HepG2 (cell line): Measurements from ENCODE around the gene LILRB5. TPM values are rescaled to one million over a fixed set of nuclear protein-coding genes. Genes with fewer than 3 reads are reported as not detected.

Experiments used
- ATAC-seq: fragments of 200-7000 bp; cut with Tn5 transposase; 3 replicates; pipeline ENCODE4 v1.9.1; 2020; ENCODE audit warnings: mild to moderate bottlenecking, moderate library complexity
- BruUV-seq: library from RNA; stranded (reverse); fragments of 400-500 nt; replicated peaks from 2 replicates; lab custom pipeline; 2021; lab: Mats Ljungman, UMichigan
- CTCF ChIA-PET: fragments of 300-600 bp; formaldehyde crosslinking; extraction: SDS; loops from one replicate; lab custom pipeline; 2021; ENCODE audit warnings: low total read pairs, inconsistent platforms, low intra/inter-chr PET ratio; lab: Yijun Ruan, JAX
- POLR2A ChIA-PET: fragments of 350-600 bp; sonication (Branson Sonifier 250); formaldehyde crosslinking; loops from one replicate; lab custom pipeline; 2020; ENCODE audit warnings: antibody characterized with exemption, inconsistent platforms; lab: Yijun Ruan, JAX
- DNase-seq: peaks from one replicate; pipeline ENCODE4 v3.0.0-alpha.2; 2015; ENCODE audit warnings: low spot score
- FAIRE-seq: peaks from 3 replicates; lab custom pipeline; 2011; peaks lifted over from hg19 to GRCh38; lab: Jason Lieb, UNC
- H2AFZ ChIP-seq: one replicate; pipeline ENCODE4 v1.6.1; 2011; ENCODE audit warnings: low read length, inconsistent platforms
- H3K27ac ChIP-seq: fragments of 300-600 bp; 3 replicates; pipeline ENCODE4 v1.8.0; 2011; ENCODE audit warnings: mixed run types, mild to moderate bottlenecking, mixed read lengths, low read length, inconsistent platforms; ENCODE audit not compliant: insufficient read depth; ENCODE audit errors: extremely low read length
- H3K27me3 ChIP-seq, 2 experiments: fragments of 200-600 bp in 1 of 2; 2 replicates in 1 of 2; 3 replicates in 1 of 2; pipeline versions ENCODE4 v1.6.0 to v1.8.0; 2011; ENCODE audit warnings: low read length in 2 of 2, mild to moderate bottlenecking in 2 of 2, moderate library complexity in 2 of 2, inconsistent platforms in 1 of 2; ENCODE audit not compliant: insufficient read depth in 2 of 2, control insufficient read depth in 1 of 2
- H3K36me3 ChIP-seq, 2 experiments: fragments of 200-600 bp in 1 of 2; replicated peaks in 1 of 2; 2 replicates in 1 of 2; 3 replicates in 1 of 2; pipeline versions ENCODE4 v1.5.1 to v1.8.0; 2011; ENCODE audit warnings: low read length in 2 of 2, inconsistent platforms in 1 of 2; ENCODE audit not compliant: insufficient read depth in 2 of 2, control insufficient read depth in 1 of 2
- H3K4me1 ChIP-seq: 2 replicates; pipeline ENCODE4 v1.5.1; 2012; ENCODE audit warnings: low read length, inconsistent platforms; ENCODE audit not compliant: insufficient read depth
- H3K4me2 ChIP-seq: 2 replicates; pipeline ENCODE4 v1.6.0; 2011; ENCODE audit warnings: low read depth, low read length, inconsistent platforms
- H3K4me3 ChIP-seq, 3 experiments: fragments of 200-600 bp in 1 of 3; sonication (generic), shearing (Covaris generic) in 1 of 3; replicated peaks in 1 of 3; 2 replicates each; pipeline ENCODE4 v1.5.1; 2011 to 2016; ENCODE audit warnings: low read length in 3 of 3, inconsistent platforms in 2 of 3, low read depth in 2 of 3, mild to moderate bottlenecking in 2 of 3, control low read depth in 1 of 3, mixed read lengths in 1 of 3; ENCODE audit not compliant: insufficient read depth in 1 of 3
- H3K79me2 ChIP-seq: one replicate; pipeline ENCODE4 v1.6.1; 2011; ENCODE audit warnings: low read length, inconsistent platforms; ENCODE audit not compliant: insufficient read depth
- H3K9ac ChIP-seq: 2 replicates; pipeline ENCODE4 v1.6.0; 2011; ENCODE audit warnings: mild to moderate bottlenecking, low read depth, low read length, inconsistent platforms; ENCODE audit not compliant: insufficient read depth
- H3K9me3 ChIP-seq: 2 replicates; pipeline ENCODE4 v1.5.1; 2012; ENCODE audit warnings: mild to moderate bottlenecking, low read length
- H4K20me1 ChIP-seq: 2 replicates; pipeline ENCODE4 v1.6.0; 2011; ENCODE audit warnings: inconsistent platforms, mild to moderate bottlenecking, low read length, moderate library complexity; ENCODE audit not compliant: insufficient read depth
- CC2D1A ChIP-seq: sonication (generic); formaldehyde crosslinking; IDR thresholded peaks from 2 replicates; pipeline ENCODE4 v1.8.1; 2023; ENCODE audit warnings: mild to moderate bottlenecking, missing genetic modification reagents
- CREB1 ChIP-seq, 2 experiments: fragments of 450-650 bp in 1 of 2; IDR thresholded peaks; 2 replicates each; pipeline ENCODE4 v1.6.1; 2016 to 2017; ENCODE audit warnings: control low read depth in 1 of 2, mild to moderate bottlenecking in 1 of 2, missing compliant biosample characterization in 1 of 2, missing genetic modification characterization in 1 of 2
- DNMT3B ChIP-seq: conservative IDR thresholded peaks from 2 replicates; pipeline ENCODE4 v1.6.1; 2016; ENCODE audit warnings: missing biosample characterization, control low read depth
- HNRNPLL ChIP-seq: fragments of 200-400 bp; formaldehyde crosslinking; IDR thresholded peaks from 2 replicates; pipeline ENCODE4 v1.6.1; 2017; ENCODE audit warnings: mild to moderate bottlenecking, low read depth, low read length; ENCODE audit not compliant: poor library complexity, severe bottlenecking
- ISL2 ChIP-seq: sonication (generic); formaldehyde crosslinking; IDR thresholded peaks from 2 replicates; pipeline ENCODE4 v1.5.0; 2020; ENCODE audit warnings: missing genetic modification reagents
- YY1 ChIP-seq: IDR thresholded peaks from 2 replicates; pipeline ENCODE4 v1.6.1; 2011; ENCODE audit warnings: low read length, low read depth, moderate library complexity, mild to moderate bottlenecking; ENCODE audit not compliant: insufficient read depth, insufficient replicate concordance
- ZFP90 ChIP-seq: sonication (generic); formaldehyde crosslinking; IDR thresholded peaks from 2 replicates; pipeline ENCODE4 v1.8.0; 2022; ENCODE audit warnings: missing genetic modification reagents, mild to moderate bottlenecking, inconsistent platforms, borderline replicate concordance
- ZNF549 ChIP-seq: sonication (generic); formaldehyde crosslinking; IDR thresholded peaks from 2 replicates; pipeline ENCODE4 v1.5.0; 2020; ENCODE audit warnings: missing genetic modification reagents
- ZNF773 ChIP-seq: sonication (generic); formaldehyde crosslinking; IDR thresholded peaks from 2 replicates; pipeline ENCODE4 v1.4.0; 2020; ENCODE audit warnings: missing genetic modification reagents, borderline replicate concordance
- WGBS: methylation state at CpG from one replicate; pipeline ENCODE4 v1.1.6; 2017; ENCODE audit warnings: low lambda C conversion rate; 5-methylcytosine and 5-hydroxymethylcytosine counted together
- in situ Hi-C: cut with HindIII; loops from 2 replicates; pipeline ENCODE4 v1.10.0; 2017; ENCODE audit warnings: low pct_unique_long_range_greater_than_20kb; ENCODE audit not compliant: extremely low pct_ligation_motif_present
- intact Hi-C: fragments of 100-400 bp; cut with micrococcal nuclease; formaldehyde crosslinking; loops from one replicate; pipeline ENCODE4 v1.10.0; 2022; ENCODE audit not compliant: unreplicated experiment
- polyA plus RNA-seq, 8 experiments: library from polyadenylated mRNA; depleted of rRNA in 3 of 8; stranded (reverse) in 7 of 8; unstranded in 1 of 8; fragments of >200 nt; fragmentation: Illumina TruSeq in 4 of 8; extraction: Trizol in 4 of 8; gene quantifications; 2 replicates each; pipeline versions ENCODE4 v1.2.1 to v1.2.3, GENCODE V29; 2011 to 2016; ENCODE audit warnings: low read depth in 4 of 8, missing spikeins in 1 of 8, mixed read lengths in 1 of 8; ENCODE audit not compliant: insufficient read depth in 1 of 8
- total RNA-seq, 5 experiments: library from RNA; depleted of rRNA; stranded (reverse); fragments of >200 nt; fragmentation: Illumina TruSeq; extraction: Trizol; gene quantifications; 2 replicates each; pipeline ENCODE4 v1.2.3, GENCODE V29; 2016; ENCODE audit warnings: low read depth in 1 of 5
- TF ChIP-seq, protein P1 (sequence below): sonication (generic); formaldehyde crosslinking; IDR thresholded peaks from 2 replicates; pipeline ENCODE4 v1.4.0; 2020; ENCODE audit warnings: low read depth, missing genetic modification reagents
- TF ChIP-seq, protein P2 (sequence below): sonication (generic); formaldehyde crosslinking; IDR thresholded peaks from 2 replicates; pipeline ENCODE4 v1.4.0; 2020; ENCODE audit warnings: missing genetic modification reagents, borderline replicate concordance
- TF ChIP-seq, protein P3 (sequence below): sonication (generic); formaldehyde crosslinking; IDR thresholded peaks from 2 replicates; pipeline ENCODE4 v1.9.0; 2021; ENCODE audit warnings: missing genetic modification reagents, mild to moderate bottlenecking, borderline replicate concordance

The LILRB5 gene
- total and polyA plus RNA-seq, 2 of the 13 experiments (the other 11 are each of a cell fraction or from before 2014, with no cell fraction given), result not detected

- CTCF ChIA-PET, result no interaction called here
- no peak within 1 kb of the TSS for H3K9ac ChIP-seq
- no peak within 1 kb of the TSS for H3K27ac ChIP-seq
- H3K27me3 ChIP-seq, result peaks cover 1 to 42% of the 10 kb centered on the region in 2 experiments
- intact Hi-C loops, result no loop called here
- no peaks in the 10 kb centered on the region for H4K20me1 ChIP-seq
- H3K79me2 ChIP-seq, result no peaks in the 10 kb centered on the region
- ATAC-seq, result no peak
- no peaks in the 10 kb centered on the region for H3K36me3 ChIP-seq
- H2AFZ ChIP-seq, result no peak within 1 kb of the TSS
- no peak within 1 kb of the TSS for H3K4me2 ChIP-seq
- POLR2A ChIA-PET, result no interaction called here
- WGBS, result 23% methylated on average over 12 of the region's 12 CpGs
- no peak for FAIRE-seq
- H3K9me3 ChIP-seq, result no peaks in the 10 kb centered on the region
- no peak for DNase-seq
- no peaks in the 10 kb centered on the region for H3K4me1 ChIP-seq
- no peak within 1 kb of the TSS for H3K4me3 ChIP-seq
- no peak for TF ChIP-seq HNRNPLL
- no peak for TF ChIP-seq CREB1 (IDR thresholded peaks at IDR 0.05)
- TF ChIP-seq CREB1 (CRISPR knock-in tag; IDR thresholded peaks at IDR 0.05), result no peak
- no peak for TF ChIP-seq CC2D1A (CRISPR knock-in tag)
- no peak for TF ChIP-seq ZNF549 (CRISPR knock-in tag)
- TF ChIP-seq DNMT3B (CRISPR knock-in tag), result no peak
- no peak for TF ChIP-seq ZFP90 (CRISPR knock-in tag)
- no peak for TF ChIP-seq ISL2
- no peak for TF ChIP-seq ZNF773 (CRISPR knock-in tag)
- TF ChIP-seq, protein P1, sequence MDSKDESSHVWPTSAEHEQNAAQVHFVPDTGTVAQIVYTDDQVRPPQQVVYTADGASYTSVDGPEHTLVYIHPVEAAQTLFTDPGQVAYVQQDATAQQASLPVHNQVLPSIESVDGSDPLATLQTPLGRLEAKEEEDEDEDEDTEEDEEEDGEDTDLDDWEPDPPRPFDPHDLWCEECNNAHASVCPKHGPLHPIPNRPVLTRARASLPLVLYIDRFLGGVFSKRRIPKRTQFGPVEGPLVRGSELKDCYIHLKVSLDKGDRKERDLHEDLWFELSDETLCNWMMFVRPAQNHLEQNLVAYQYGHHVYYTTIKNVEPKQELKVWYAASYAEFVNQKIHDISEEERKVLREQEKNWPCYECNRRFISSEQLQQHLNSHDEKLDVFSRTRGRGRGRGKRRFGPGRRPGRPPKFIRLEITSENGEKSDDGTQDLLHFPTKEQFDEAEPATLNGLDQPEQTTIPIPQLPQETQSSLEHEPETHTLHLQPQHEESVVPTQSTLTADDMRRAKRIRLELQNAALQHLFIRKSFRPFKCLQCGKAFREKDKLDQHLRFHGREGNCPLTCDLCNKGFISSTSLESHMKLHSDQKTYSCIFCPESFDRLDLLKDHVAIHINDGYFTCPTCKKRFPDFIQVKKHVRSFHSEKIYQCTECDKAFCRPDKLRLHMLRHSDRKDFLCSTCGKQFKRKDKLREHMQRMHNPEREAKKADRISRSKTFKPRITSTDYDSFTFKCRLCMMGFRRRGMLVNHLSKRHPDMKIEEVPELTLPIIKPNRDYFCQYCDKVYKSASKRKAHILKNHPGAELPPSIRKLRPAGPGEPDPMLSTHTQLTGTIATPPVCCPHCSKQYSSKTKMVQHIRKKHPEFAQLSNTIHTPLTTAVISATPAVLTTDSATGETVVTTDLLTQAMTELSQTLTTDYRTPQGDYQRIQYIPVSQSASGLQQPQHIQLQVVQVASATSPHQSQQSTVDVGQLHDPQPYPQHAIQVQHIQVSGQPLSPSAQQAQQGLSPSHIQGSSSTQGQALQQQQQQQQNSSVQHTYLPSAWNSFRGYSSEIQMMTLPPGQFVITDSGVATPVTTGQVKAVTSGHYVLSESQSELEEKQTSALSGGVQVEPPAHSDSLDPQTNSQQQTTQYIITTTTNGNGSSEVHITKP (CRISPR knock-in tag), result no peak
- TF ChIP-seq, protein P2, sequence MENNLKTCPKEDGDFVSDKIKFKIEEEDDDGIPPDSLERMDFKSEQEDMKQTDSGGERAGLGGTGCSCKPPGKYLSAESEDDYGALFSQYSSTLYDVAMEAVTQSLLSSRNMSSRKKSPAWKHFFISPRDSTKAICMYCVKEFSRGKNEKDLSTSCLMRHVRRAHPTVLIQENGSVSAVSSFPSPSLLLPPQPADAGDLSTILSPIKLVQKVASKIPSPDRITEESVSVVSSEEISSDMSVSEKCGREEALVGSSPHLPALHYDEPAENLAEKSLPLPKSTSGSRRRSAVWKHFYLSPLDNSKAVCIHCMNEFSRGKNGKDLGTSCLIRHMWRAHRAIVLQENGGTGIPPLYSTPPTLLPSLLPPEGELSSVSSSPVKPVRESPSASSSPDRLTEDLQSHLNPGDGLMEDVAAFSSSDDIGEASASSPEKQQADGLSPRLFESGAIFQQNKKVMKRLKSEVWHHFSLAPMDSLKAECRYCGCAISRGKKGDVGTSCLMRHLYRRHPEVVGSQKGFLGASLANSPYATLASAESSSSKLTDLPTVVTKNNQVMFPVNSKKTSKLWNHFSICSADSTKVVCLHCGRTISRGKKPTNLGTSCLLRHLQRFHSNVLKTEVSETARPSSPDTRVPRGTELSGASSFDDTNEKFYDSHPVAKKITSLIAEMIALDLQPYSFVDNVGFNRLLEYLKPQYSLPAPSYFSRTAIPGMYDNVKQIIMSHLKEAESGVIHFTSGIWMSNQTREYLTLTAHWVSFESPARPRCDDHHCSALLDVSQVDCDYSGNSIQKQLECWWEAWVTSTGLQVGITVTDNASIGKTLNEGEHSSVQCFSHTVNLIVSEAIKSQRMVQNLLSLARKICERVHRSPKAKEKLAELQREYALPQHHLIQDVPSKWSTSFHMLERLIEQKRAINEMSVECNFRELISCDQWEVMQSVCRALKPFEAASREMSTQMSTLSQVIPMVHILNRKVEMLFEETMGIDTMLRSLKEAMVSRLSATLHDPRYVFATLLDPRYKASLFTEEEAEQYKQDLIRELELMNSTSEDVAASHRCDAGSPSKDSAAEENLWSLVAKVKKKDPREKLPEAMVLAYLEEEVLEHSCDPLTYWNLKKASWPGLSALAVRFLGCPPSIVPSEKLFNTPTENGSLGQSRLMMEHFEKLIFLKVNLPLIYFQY (CRISPR knock-in tag), result no peak
- no peak for TF ChIP-seq YY1
- TF ChIP-seq, protein P3, sequence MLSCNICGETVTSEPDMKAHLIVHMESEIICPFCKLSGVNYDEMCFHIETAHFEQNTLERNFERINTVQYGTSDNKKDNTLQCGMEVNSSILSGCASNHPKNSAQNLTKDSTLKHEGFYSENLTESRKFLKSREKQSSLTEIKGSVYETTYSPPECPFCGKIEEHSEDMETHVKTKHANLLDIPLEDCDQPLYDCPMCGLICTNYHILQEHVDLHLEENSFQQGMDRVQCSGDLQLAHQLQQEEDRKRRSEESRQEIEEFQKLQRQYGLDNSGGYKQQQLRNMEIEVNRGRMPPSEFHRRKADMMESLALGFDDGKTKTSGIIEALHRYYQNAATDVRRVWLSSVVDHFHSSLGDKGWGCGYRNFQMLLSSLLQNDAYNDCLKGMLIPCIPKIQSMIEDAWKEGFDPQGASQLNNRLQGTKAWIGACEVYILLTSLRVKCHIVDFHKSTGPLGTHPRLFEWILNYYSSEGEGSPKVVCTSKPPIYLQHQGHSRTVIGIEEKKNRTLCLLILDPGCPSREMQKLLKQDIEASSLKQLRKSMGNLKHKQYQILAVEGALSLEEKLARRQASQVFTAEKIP (CRISPR knock-in tag), result no peak
- TF ChIP-seq, all 625 proteins: peak for 0
- BruUV-seq, result no TSS peak
- in situ Hi-C loops, result no loop called here
Observed at GRCh38 chr19:54281007-54281728, 24.1 kb upstream of the LILRB5 start, which contains the start of gene LILRB2. LILRB2 (minus strand) TSS chr19:54281110; CDS start chr19:54280496, 614 bp downstream.
